A549 (cell line): ENCODE results near the gene PRKCE.

ENCODE experiments used
- EHF ChIP-seq: fragments of 250-450 bp; sonication (Bioruptor Pico); IDR thresholded peaks from 2 replicates; pipeline ENCODE4 v1.5.0; 2020; ENCODE audit warnings: mild to moderate bottlenecking
- MAFK ChIP-seq: fragments of 450-650 bp; IDR thresholded peaks from 2 replicates; pipeline ENCODE4 v1.6.1; 2014; ENCODE audit not compliant: partially characterized antibody
- MYC ChIP-seq: IDR thresholded peaks from 2 replicates; pipeline ENCODE4 v1.6.1; 2012; ENCODE audit warnings: mild to moderate bottlenecking, inconsistent platforms, low read length, improper control_type of control experiment, borderline replicate concordance
- POLR2AphosphoS2 ChIP-seq: conservative IDR thresholded peaks from 2 replicates; pipeline ENCODE4 v1.6.1; 2012; ENCODE audit warnings: low read length, improper control_type of control experiment, inconsistent platforms
- RARB ChIP-seq: fragments of 250-450 bp; sonication (Bioruptor Pico); IDR thresholded peaks from 2 replicates; pipeline ENCODE4 v1.8.0; 2021; ENCODE audit warnings: mild to moderate bottlenecking, moderate library complexity
- RFX5 ChIP-seq: fragments of 450-650 bp; IDR thresholded peaks from 2 replicates; pipeline ENCODE4 v1.7.1; 2014; ENCODE audit warnings: antibody characterized with exemption, mild to moderate bottlenecking, moderate library complexity
- TF ChIP-seq, protein P1 (sequence below): fragments of 200-600 bp; sonication (generic); IDR thresholded peaks from 2 replicates; pipeline ENCODE4 v1.6.1; 2016; ENCODE audit warnings: antibody characterized with exemption, mild to moderate bottlenecking, moderate library complexity
- TF ChIP-seq, protein P2 (sequence below): fragments of >200 bp; sonication (Bioruptor Twin); formaldehyde crosslinking; IDR thresholded peaks from 3 replicates; pipeline ENCODE4 v1.5.1; 2016

- no peak for TF ChIP-seq RARB (CRISPR knock-in tag)
- TF ChIP-seq, protein P1, sequence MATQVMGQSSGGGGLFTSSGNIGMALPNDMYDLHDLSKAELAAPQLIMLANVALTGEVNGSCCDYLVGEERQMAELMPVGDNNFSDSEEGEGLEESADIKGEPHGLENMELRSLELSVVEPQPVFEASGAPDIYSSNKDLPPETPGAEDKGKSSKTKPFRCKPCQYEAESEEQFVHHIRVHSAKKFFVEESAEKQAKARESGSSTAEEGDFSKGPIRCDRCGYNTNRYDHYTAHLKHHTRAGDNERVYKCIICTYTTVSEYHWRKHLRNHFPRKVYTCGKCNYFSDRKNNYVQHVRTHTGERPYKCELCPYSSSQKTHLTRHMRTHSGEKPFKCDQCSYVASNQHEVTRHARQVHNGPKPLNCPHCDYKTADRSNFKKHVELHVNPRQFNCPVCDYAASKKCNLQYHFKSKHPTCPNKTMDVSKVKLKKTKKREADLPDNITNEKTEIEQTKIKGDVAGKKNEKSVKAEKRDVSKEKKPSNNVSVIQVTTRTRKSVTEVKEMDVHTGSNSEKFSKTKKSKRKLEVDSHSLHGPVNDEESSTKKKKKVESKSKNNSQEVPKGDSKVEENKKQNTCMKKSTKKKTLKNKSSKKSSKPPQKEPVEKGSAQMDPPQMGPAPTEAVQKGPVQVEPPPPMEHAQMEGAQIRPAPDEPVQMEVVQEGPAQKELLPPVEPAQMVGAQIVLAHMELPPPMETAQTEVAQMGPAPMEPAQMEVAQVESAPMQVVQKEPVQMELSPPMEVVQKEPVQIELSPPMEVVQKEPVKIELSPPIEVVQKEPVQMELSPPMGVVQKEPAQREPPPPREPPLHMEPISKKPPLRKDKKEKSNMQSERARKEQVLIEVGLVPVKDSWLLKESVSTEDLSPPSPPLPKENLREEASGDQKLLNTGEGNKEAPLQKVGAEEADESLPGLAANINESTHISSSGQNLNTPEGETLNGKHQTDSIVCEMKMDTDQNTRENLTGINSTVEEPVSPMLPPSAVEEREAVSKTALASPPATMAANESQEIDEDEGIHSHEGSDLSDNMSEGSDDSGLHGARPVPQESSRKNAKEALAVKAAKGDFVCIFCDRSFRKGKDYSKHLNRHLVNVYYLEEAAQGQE: no peak
- no peak for TF ChIP-seq MYC
- TF ChIP-seq, protein P2, sequence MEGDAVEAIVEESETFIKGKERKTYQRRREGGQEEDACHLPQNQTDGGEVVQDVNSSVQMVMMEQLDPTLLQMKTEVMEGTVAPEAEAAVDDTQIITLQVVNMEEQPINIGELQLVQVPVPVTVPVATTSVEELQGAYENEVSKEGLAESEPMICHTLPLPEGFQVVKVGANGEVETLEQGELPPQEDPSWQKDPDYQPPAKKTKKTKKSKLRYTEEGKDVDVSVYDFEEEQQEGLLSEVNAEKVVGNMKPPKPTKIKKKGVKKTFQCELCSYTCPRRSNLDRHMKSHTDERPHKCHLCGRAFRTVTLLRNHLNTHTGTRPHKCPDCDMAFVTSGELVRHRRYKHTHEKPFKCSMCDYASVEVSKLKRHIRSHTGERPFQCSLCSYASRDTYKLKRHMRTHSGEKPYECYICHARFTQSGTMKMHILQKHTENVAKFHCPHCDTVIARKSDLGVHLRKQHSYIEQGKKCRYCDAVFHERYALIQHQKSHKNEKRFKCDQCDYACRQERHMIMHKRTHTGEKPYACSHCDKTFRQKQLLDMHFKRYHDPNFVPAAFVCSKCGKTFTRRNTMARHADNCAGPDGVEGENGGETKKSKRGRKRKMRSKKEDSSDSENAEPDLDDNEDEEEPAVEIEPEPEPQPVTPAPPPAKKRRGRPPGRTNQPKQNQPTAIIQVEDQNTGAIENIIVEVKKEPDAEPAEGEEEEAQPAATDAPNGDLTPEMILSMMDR: no peak
- no peak for TF ChIP-seq MAFK
- TF ChIP-seq EHF (CRISPR knock-in tag): no peak
- TF ChIP-seq POLR2AphosphoS2: no peak
- TF ChIP-seq RFX5: no peak
These were observed 520.0 kb downstream of the PRKCE start for GRCh38 chr2:46171411-46171953.
